HL-60 (cell line): Measurements from ENCODE around the gene NRP2.

Experiments
- DNase-seq, 2 experiments: peaks; one replicate each; pipeline ENCODE4 v3.0.0-alpha.2; 2010 to 2020; ENCODE audit warnings: low read depth in 1 of 2, low spot score in 1 of 2
- H3K27ac ChIP-seq: fragments of 250-450 bp; sonication (Bioruptor Pico); replicated peaks from 2 replicates; pipeline ENCODE4 v1.5.1; 2020; ENCODE audit warnings: mild to moderate bottlenecking, moderate library complexity
- H3K27me3 ChIP-seq: fragments of 250-450 bp; sonication (Bioruptor Pico); 2 replicates; pipeline ENCODE4 v1.5.1; 2021; ENCODE audit warnings: mild to moderate bottlenecking, moderate library complexity; ENCODE audit not compliant: insufficient read depth, poor library complexity, severe bottlenecking
- H3K4me3 ChIP-seq: replicated peaks from 2 replicates; pipeline ENCODE4 v1.5.1; 2011; ENCODE audit warnings: mild to moderate bottlenecking, control low read depth, low read length; ENCODE audit not compliant: insufficient read depth
- GABPA ChIP-seq: IDR thresholded peaks from 2 replicates; pipeline ENCODE4 v1.6.1; 2012; ENCODE audit warnings: low read depth
- POLR2AphosphoS5 ChIP-seq: IDR thresholded peaks from 2 replicates; pipeline ENCODE4 v1.6.1; 2012; ENCODE audit warnings: low read depth
- SPI1 ChIP-seq: IDR thresholded peaks from 2 replicates; pipeline ENCODE4 v1.6.1; 2012; ENCODE audit warnings: low read depth, mild to moderate bottlenecking, borderline replicate concordance
- TF ChIP-seq, protein P1 (sequence below): IDR thresholded peaks from 2 replicates; pipeline ENCODE4 v1.6.1; 2012; ENCODE audit warnings: low read depth; ENCODE audit not compliant: insufficient replicate concordance
- TF ChIP-seq, protein P2 (sequence below): IDR thresholded peaks from one replicate; pipeline ENCODE4 v1.5.1; 2011; ENCODE audit warnings: low read length, control low read depth, inconsistent platforms; ENCODE audit not compliant: insufficient read depth

NRP2 gene

DNA sequence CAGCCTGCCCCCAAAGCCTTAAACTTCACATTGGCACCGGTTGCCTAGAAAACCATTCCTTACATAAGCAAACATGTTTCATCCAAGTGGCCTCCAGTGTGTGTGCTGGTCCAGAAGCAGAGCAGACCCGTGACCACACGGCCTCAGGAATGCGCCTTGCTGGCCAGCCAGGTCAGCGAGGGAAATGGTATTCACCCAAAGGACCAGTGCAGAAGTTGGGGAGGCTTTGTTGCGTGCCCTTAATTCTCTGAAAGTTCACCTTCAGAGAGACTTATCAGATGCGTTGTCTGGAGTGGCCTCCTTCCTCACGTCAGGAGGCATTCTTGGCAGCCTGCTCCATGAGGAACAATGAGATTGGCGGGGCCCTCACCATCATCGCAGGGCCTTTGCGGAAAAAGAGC, 25.9 kb downstream of the NRP2 start:
- no peak overlapping the region for H3K27ac ChIP-seq
- no peak overlapping the region for H3K4me3 ChIP-seq
- TF ChIP-seq, protein P1, sequence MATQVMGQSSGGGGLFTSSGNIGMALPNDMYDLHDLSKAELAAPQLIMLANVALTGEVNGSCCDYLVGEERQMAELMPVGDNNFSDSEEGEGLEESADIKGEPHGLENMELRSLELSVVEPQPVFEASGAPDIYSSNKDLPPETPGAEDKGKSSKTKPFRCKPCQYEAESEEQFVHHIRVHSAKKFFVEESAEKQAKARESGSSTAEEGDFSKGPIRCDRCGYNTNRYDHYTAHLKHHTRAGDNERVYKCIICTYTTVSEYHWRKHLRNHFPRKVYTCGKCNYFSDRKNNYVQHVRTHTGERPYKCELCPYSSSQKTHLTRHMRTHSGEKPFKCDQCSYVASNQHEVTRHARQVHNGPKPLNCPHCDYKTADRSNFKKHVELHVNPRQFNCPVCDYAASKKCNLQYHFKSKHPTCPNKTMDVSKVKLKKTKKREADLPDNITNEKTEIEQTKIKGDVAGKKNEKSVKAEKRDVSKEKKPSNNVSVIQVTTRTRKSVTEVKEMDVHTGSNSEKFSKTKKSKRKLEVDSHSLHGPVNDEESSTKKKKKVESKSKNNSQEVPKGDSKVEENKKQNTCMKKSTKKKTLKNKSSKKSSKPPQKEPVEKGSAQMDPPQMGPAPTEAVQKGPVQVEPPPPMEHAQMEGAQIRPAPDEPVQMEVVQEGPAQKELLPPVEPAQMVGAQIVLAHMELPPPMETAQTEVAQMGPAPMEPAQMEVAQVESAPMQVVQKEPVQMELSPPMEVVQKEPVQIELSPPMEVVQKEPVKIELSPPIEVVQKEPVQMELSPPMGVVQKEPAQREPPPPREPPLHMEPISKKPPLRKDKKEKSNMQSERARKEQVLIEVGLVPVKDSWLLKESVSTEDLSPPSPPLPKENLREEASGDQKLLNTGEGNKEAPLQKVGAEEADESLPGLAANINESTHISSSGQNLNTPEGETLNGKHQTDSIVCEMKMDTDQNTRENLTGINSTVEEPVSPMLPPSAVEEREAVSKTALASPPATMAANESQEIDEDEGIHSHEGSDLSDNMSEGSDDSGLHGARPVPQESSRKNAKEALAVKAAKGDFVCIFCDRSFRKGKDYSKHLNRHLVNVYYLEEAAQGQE: no peak
- TF ChIP-seq GABPA: no peak
- TF ChIP-seq, protein P2, sequence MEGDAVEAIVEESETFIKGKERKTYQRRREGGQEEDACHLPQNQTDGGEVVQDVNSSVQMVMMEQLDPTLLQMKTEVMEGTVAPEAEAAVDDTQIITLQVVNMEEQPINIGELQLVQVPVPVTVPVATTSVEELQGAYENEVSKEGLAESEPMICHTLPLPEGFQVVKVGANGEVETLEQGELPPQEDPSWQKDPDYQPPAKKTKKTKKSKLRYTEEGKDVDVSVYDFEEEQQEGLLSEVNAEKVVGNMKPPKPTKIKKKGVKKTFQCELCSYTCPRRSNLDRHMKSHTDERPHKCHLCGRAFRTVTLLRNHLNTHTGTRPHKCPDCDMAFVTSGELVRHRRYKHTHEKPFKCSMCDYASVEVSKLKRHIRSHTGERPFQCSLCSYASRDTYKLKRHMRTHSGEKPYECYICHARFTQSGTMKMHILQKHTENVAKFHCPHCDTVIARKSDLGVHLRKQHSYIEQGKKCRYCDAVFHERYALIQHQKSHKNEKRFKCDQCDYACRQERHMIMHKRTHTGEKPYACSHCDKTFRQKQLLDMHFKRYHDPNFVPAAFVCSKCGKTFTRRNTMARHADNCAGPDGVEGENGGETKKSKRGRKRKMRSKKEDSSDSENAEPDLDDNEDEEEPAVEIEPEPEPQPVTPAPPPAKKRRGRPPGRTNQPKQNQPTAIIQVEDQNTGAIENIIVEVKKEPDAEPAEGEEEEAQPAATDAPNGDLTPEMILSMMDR: no peak
- no peak for TF ChIP-seq POLR2AphosphoS5
- no peak for TF ChIP-seq SPI1
- DNase-seq: no peak
- H3K27me3 ChIP-seq: peaks cover 8% of the 10 kb centered on the region

DNA sequence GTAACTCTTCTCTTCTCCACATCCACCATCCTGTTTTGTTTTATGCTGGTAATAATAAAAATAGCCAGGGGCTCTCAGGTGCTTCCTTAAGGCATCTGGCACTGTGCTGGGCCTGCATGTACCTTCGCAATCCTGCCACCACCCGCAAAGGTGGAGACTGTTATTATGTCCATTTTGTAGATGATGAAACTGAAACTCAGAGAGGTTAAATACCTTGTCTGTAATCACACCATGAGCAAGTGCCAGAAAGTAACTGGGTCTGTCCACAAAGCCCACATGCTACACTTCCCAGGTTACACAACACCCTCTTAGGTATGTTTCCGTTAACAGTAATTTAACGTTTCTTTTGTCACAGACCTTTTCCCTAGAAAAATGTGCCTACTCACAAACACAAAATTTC, 27.0 kb downstream of the NRP2 start:
- peaks cover 8% of the 10 kb centered on the region for H3K27me3 ChIP-seq
- no peak overlapping the region for H3K4me3 ChIP-seq
- H3K27ac ChIP-seq: no peak overlapping the region
- TF ChIP-seq POLR2AphosphoS5: no peak
- TF ChIP-seq, protein P2: no peak
- no peak for TF ChIP-seq SPI1
- TF ChIP-seq, protein P1: no peak
- no peak for TF ChIP-seq GABPA
- no peak for DNase-seq

DNA sequence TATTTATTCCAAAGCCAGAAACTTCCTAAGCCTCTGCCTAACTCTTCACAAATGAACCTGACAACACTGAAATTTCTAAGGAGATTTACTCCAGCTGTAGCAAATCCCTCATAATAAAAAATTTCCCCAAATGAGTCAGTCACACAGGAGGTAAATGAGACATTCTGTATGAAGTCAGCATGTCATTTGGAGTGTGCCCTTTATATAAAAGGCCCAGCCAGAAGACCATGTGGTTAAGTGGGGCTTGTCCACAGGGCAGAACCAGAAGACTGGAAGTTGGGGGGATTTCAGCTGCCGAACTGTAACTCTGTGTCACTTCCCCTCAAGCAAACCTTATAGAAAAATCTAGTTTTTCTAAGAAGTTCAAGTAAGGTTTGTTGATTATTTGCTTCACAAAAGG, 30.2 kb downstream of the NRP2 start:
- Histone ChIP-seq H3K4me3 (no peak overlapping the region), H3K27ac (no peak overlapping the region), H3K27me3 (peaks cover 8% of the 10 kb centered on the region)
- no peak for DNase-seq
- TF ChIP-seq SPI1 (no peak), POLR2AphosphoS5 (no peak), GABPA (no peak)
- TF ChIP-seq, protein P2: no peak
- TF ChIP-seq, protein P1: no peak
